VCaP (cell line): ENCODE data around the gene RPS19BP1.

Source experiments
- H3K27ac ChIP-seq: fragments of 450-650 bp; 2 replicates; pipeline ENCODE4 v1.5.1; 2017
- CTCF ChIP-seq: fragments of 450-650 bp; conservative IDR thresholded peaks from 2 replicates; pipeline ENCODE4 v1.5.1; 2017; ENCODE audit warnings: mild to moderate bottlenecking, moderate library complexity

Gene RPS19BP1

GRCh38 chr22:39545386-39546365 is 13.1 kb upstream of the RPS19BP1 start:
- H3K27ac ChIP-seq: peak overlapping the region; percentile 41; the same call in 1 of the 2 replicates
- TF ChIP-seq CTCF: no peak

- no peak overlapping the region for H3K27ac ChIP-seq
- TF ChIP-seq CTCF: peak; percentile 60
Measured at GRCh38 chr22:39543095-39543494, 10.5 kb upstream of the RPS19BP1 start.

- no peak overlapping the region for H3K27ac ChIP-seq
- no peak for TF ChIP-seq CTCF
Measured at GRCh38 chr22:39537975-39538374, 5.4 kb upstream of the RPS19BP1 start.

- H3K27ac ChIP-seq: no peak overlapping the region
- no peak for TF ChIP-seq CTCF
Measured at GRCh38 chr22:39536711-39537110, 4.2 kb upstream of the RPS19BP1 start.

GRCh38 chr22:39535831-39536449 is 3.4 kb upstream of the RPS19BP1 start:
- no peak overlapping the region for H3K27ac ChIP-seq

GRCh38 chr22:39535357-39535725 is 2.8 kb upstream of the RPS19BP1 start:
- TF ChIP-seq CTCF: no peak
- H3K27ac ChIP-seq: peak overlapping the region; percentile 98; the same call in 1 of the 2 replicates

More at GRCh38 chr22:39535831-39536449, 3.4 kb upstream of the RPS19BP1 start:
- no peak for TF ChIP-seq CTCF

- H3K27ac ChIP-seq: peak overlapping the region; percentile 98; the same call in 1 of the 2 replicates
- TF ChIP-seq CTCF: peak; percentile 96
Measured at GRCh38 chr22:39534591-39535356, 2.2 kb upstream of the RPS19BP1 start.
